ENCODE measurements around the gene EPHA8. TPM values are rescaled to one million over a fixed set of nuclear protein-coding genes. Genes with fewer than 3 reads are reported as not detected.

Gene EPHA8
- total and polyA plus RNA-seq, 8 donors: not detected

DNA sequence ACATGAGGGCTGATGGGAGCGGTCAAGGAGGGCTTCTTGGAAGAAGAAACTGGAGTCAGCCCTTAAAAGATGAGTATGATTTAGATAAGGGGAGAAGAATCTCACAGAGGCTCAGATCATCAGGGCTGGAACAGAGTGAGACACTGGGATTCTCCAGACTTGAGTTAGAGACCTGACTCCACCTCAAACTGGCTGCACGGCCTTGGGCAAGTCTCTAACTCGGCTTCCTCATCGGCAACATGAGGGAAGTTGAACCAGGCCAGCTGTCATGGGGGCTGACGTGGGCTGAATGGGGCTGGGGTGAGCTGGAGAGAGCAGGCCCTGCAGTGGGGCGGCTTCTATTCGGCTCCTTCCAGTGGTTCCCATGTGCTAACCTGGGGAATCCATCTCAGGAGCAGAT is 82.6 kb downstream of the EPHA8 start:
- Histone ChIP-seq H3K9me3 (no peaks in the 10 kb centered on the region), H3K4me3 (peak overlapping the region in 1 of 4 donors; percentile 4), H3K4me1 (peaks cover 0 to 10% (median 7%) of the 10 kb centered on the region in 4 donors), H3K27ac (no peak overlapping the region), H3K27me3 (peaks cover 0 to 42% (median 0%) of the 10 kb centered on the region in 3 donors), H3K36me3 (no peaks in the 10 kb centered on the region)
- no peak for DNase-seq
- intact Hi-C loops (cut with DNase I; ENCODE audit: low total_unique reads): no loop called here
- TF ChIP-seq EP300 (IDR thresholded peaks at IDR 0.05) (no peak), POLR2A (IDR thresholded peaks at IDR 0.05) (no peak), POLR2AphosphoS5 (IDR thresholded peaks at IDR 0.05) (no peak)
- WGBS, 5 donors: 53 to 85% (median 72%) methylated on average over 7 of the region's 7 CpGs

DNA sequence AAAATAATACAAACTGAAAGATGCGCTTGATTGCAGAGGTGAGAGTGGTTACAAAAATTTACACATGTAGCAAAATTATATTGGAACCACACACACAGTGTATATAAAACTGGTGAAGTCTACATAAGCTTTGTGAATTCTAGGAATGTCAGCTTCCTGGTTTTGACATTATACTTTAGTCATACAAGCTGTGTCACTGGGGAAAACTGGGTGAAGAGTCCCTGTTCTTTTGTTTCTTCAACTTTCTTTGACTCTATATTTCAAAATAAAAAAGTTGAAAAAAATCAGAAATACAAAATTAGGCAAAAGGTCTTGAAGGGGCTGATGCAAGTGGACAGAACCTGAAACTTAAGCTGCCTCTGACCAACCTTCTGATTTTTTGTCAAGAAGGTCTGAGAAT is 83.1 kb downstream of the EPHA8 start:
- no peaks in the 10 kb centered on the region for H3K9me3 ChIP-seq
- peaks cover 0 to 37% (median 0%) of the 10 kb centered on the region in 3 donors for H3K27me3 ChIP-seq
- H3K36me3 ChIP-seq: no peaks in the 10 kb centered on the region
- no peak for DNase-seq
- no peak overlapping the region for H3K27ac ChIP-seq
- H3K4me3 ChIP-seq: peak overlapping the region in 1 of 4 donors; percentile 4
- TF ChIP-seq POLR2AphosphoS5 (IDR thresholded peaks at IDR 0.05) (no peak), EP300 (IDR thresholded peaks at IDR 0.05) (no peak), POLR2A (IDR thresholded peaks at IDR 0.05) (no peak)
- TF ChIP-seq, protein P1, sequence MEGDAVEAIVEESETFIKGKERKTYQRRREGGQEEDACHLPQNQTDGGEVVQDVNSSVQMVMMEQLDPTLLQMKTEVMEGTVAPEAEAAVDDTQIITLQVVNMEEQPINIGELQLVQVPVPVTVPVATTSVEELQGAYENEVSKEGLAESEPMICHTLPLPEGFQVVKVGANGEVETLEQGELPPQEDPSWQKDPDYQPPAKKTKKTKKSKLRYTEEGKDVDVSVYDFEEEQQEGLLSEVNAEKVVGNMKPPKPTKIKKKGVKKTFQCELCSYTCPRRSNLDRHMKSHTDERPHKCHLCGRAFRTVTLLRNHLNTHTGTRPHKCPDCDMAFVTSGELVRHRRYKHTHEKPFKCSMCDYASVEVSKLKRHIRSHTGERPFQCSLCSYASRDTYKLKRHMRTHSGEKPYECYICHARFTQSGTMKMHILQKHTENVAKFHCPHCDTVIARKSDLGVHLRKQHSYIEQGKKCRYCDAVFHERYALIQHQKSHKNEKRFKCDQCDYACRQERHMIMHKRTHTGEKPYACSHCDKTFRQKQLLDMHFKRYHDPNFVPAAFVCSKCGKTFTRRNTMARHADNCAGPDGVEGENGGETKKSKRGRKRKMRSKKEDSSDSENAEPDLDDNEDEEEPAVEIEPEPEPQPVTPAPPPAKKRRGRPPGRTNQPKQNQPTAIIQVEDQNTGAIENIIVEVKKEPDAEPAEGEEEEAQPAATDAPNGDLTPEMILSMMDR (IDR thresholded peaks at IDR 0.05): no peak
- intact Hi-C loops (cut with DNase I; ENCODE audit: low total_unique reads): no loop called here
- WGBS, 5 donors: 0 to 96% (median 3%) methylated on average over 1 of the region's 1 CpG
- peaks cover 0 to 10% (median 7%) of the 10 kb centered on the region in 4 donors for H3K4me1 ChIP-seq

DNA sequence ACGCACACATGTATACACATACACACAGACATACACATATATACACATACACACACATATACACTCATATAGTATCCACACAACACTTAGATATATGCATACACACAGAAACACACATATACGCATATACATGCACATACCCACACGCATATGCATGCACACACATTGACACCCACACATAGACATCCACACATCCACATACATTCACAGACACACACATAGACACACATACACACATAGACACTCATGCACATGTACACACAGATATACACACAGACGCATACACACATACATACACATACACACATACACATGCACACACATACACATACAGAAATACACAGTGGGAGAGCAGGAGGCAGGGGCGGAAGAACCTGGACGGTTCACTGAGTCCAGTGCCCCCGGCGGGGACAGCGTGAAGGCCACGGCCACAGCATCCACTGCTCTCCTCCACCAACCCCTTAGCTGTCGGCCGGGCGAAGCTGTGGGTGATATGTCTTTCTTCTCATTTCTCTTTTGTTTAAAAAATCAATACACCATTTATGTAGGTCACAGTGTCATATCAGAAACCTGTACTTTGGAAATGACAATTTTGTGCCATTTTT is 86.9 kb downstream of the EPHA8 start:
- H3K9me3 ChIP-seq: no peaks in the 10 kb centered on the region
- H3K4me3 ChIP-seq: no peak overlapping the region
- H3K36me3 ChIP-seq: no peaks in the 10 kb centered on the region
- H3K27ac ChIP-seq: no peak overlapping the region
- WGBS, 5 donors: 87 to 93% (median 88%) methylated on average over 13 of the region's 13 CpGs
- no peak for TF ChIP-seq POLR2A (IDR thresholded peaks at IDR 0.05)
- H3K27me3 ChIP-seq: peaks cover 0 to 33% (median 6%) of the 10 kb centered on the region in 3 donors
- no peaks in the 10 kb centered on the region for H3K4me1 ChIP-seq
- no peak for DNase-seq
- intact Hi-C loops (cut with DNase I; ENCODE audit: low total_unique reads): no loop called here

DNA sequence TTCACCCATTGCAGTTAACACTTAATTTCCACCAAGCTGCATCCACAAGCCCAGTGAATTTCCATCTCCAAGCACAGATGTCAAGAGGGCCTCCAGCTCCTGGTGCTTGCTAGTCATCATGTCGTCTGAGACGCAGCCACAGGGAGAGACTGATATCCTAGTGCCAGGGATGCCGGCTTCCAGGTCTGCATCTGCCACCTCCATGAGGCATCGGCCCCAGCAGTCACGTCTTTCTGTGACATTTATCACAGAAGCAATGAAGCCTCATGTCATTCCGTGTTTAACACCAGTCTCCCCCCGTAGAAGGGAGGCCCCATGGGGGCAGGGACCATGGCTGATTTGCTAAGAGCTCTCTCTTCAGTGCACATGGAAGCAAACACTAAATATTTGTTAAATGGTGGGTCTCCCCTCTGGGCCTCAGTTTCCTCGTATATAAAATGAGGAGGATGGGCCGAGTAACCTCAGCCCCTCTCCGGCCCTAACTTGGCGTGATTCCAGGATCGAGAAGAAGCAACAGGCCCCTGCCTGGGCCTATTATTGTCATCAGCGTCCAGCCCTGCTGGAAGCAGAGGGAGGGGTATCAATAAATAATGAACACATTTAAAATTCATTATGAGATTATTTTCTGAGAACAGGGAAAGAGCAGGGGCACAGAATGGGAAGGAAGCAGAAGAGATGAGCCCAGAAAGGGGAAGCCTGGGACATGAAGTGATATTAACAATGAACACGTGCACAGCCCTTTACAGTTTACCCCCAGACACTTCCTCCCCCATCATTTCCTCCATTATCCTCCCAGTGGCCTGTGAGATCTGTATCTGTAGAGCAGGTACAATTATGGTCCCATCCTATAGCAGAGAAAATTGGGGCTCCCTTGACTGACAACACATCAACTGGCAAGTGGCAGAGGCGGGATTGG is 88.9 kb downstream of the EPHA8 start:
- peaks cover 0 to 49% (median 16%) of the 10 kb centered on the region in 3 donors for H3K27me3 ChIP-seq
- no peaks in the 10 kb centered on the region for H3K36me3 ChIP-seq
- H3K9me3 ChIP-seq: no peaks in the 10 kb centered on the region
- 63 to 73% (median 66%) methylated on average over 15 of the region's 15 CpGs for WGBS, 5 donors
- no peaks in the 10 kb centered on the region for H3K4me1 ChIP-seq
- TF ChIP-seq POLR2A (IDR thresholded peaks at IDR 0.05) (no peak), EP300 (IDR thresholded peaks at IDR 0.05) (no peak), POLR2AphosphoS5 (IDR thresholded peaks at IDR 0.05) (no peak)
- TF ChIP-seq, protein P1 (IDR thresholded peaks at IDR 0.05): no peak
- intact Hi-C loops (cut with DNase I; ENCODE audit: low total_unique reads): no loop called here
- H3K27ac ChIP-seq: no peak overlapping the region
- no peak for DNase-seq
- H3K4me3 ChIP-seq: no peak overlapping the region

DNA sequence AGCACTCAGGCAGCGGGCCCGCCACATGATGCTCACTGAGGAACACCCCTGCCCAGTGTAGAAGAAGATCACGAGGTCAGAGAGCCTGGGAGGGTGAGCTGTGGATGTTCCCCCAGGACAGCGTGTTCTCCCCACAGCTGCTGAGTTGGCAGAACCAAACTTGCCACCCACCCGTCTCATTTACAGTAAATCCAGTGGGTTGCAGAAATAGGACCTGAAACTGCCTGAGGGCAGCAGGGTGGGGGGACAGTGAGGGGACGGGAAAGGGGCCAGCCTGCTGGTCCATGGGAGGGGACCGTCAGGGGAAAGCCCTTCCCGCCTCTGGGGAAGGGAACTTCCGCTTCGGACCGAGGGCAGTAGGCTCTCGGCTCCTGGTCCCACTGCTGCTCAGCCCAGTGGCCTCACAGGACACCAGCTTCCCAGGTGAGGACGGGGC is 89.6 kb downstream of the EPHA8 start, which contains the start of gene C1QB:
Gene C1QB (plus strand): TSS at position 356 of the 436 bp plus-strand sequence. CDS start 6,227 bp downstream, outside the sequence.
- peak within 1 kb of the TSS; percentile 8 to 22 (median 18) for H3K4me3 ChIP-seq
- DNase-seq: no peak
- no peaks in the 10 kb centered on the region for H3K9me3 ChIP-seq
- peak within 1 kb of the TSS in 2 of 5 donors; percentile 26 to 38 for H3K27ac ChIP-seq
- peaks cover 0 to 47% (median 16%) of the 10 kb centered on the region in 3 donors for H3K27me3 ChIP-seq
- WGBS, 5 donors: 74 to 81% (median 75%) methylated on average over 12 to 13 of the region's 13 CpGs
- intact Hi-C loops (cut with DNase I; ENCODE audit: low total_unique reads): no loop called here
- peak in 2 of 3 donors; percentile 22 to 26 for TF ChIP-seq POLR2AphosphoS5 (IDR thresholded peaks at IDR 0.05)
- TF ChIP-seq, protein P1 (IDR thresholded peaks at IDR 0.05): no peak
- no peaks in the 10 kb centered on the region for H3K36me3 ChIP-seq
- no peaks in the 10 kb centered on the region for H3K4me1 ChIP-seq
